Fibroblast of villous mesenchyme (primary cell): ENCODE data around the gene PDCD10. TPM values are rescaled to one million over a fixed set of nuclear protein-coding genes. Genes with fewer than 3 reads are reported as not detected.

Experiments
- DNase-seq: peaks from one replicate; pipeline ENCODE4 v3.0.0-alpha.2; 2010; ENCODE audit warnings: low read depth
- H3K4me3 ChIP-seq: 2 replicates; pipeline ENCODE4 v1.5.1; 2011; ENCODE audit warnings: low read depth, mild to moderate bottlenecking, low read length
- total RNA-seq: library from RNA; depleted of rRNA; stranded (reverse); fragments of >200 nt; gene quantifications from 2 replicates; pipeline ENCODE4 v1.2.3, GENCODE V29; 2012
- TF ChIP-seq, protein P1 (sequence below): IDR thresholded peaks from 2 replicates; pipeline ENCODE4 v1.5.1; 2012; ENCODE audit warnings: low read depth, mild to moderate bottlenecking, low read length; ENCODE audit not compliant: insufficient read depth

PDCD10 gene
- total RNA-seq, 1 donor: 79.9 TPM

DNA sequence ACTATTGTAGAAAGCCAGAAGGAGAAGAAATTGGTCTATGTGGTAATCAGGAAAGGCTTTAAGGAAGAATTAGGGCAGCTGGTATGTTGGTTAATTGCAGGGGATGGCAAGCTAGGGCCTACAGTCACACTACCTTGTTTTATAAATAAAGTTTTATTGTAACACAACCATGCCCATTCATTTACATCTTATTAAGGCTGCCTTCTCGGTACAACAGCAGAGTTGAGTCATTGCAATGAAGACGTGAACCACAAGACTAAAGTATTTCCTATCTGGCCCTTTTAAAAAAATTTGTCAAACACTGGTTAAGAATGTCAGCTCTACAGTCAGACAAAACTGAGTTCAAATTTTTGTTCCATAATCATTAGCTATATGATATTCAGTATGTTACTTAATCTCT is 9.1 kb upstream of the PDCD10 start:
- TF ChIP-seq, protein P1, sequence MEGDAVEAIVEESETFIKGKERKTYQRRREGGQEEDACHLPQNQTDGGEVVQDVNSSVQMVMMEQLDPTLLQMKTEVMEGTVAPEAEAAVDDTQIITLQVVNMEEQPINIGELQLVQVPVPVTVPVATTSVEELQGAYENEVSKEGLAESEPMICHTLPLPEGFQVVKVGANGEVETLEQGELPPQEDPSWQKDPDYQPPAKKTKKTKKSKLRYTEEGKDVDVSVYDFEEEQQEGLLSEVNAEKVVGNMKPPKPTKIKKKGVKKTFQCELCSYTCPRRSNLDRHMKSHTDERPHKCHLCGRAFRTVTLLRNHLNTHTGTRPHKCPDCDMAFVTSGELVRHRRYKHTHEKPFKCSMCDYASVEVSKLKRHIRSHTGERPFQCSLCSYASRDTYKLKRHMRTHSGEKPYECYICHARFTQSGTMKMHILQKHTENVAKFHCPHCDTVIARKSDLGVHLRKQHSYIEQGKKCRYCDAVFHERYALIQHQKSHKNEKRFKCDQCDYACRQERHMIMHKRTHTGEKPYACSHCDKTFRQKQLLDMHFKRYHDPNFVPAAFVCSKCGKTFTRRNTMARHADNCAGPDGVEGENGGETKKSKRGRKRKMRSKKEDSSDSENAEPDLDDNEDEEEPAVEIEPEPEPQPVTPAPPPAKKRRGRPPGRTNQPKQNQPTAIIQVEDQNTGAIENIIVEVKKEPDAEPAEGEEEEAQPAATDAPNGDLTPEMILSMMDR: no peak
- H3K4me3 ChIP-seq: no peak overlapping the region
- no peak for DNase-seq

DNA sequence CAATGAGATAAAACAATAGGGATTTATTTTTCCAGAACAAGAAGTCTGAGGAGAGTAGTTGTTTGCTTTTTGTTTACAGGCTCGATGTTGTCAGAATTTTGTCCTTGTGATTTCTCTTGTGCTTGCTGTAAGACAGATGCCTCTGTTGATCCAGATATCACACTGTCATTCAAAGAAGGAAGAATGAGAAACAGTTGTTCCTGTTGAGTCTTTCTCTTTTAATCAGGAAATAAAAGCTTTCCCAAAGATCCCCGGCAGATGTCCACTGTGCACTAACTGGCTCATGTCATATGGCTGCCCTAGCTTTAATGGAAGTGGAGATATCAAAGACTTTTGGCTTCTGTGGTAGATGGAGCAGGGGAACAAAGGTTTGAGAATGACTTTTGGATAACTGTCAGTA is 7.6 kb upstream of the PDCD10 start:
- TF ChIP-seq, protein P1: no peak
- no peak overlapping the region for H3K4me3 ChIP-seq
- DNase-seq: no peak

DNA sequence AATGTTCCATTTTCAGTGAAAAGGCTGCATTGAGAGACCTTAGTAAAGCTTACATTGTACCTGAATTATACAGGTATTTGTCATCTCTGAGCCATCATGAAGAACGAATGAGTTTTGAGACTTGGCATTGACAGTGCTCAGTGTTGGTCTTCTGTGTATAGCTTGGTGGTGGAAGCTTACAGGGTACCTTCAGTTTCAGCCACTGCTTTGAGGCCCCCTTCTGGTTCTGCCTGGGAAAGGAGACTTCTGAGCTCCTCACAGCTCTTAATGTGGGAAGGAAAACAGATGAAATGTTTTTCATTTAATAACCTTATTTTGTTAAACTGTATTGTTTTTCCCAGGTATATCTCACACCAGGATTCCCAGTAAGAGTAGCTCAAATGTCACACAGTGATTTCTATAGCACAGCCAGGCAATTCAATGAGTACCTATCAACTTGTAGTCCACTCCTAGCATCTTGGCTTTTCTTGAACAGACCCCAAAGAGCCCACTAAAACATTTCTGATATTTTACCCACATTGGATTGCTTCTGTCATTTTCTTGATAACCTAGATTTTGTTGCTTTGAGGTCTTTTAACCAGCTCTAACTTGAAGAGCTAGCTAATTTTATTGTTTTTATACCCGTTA is 6.4 kb upstream of the PDCD10 start:
- TF ChIP-seq, protein P1: peak; percentile 69
- no peak overlapping the region for H3K4me3 ChIP-seq
- DNase-seq: peak; percentile 50

DNA sequence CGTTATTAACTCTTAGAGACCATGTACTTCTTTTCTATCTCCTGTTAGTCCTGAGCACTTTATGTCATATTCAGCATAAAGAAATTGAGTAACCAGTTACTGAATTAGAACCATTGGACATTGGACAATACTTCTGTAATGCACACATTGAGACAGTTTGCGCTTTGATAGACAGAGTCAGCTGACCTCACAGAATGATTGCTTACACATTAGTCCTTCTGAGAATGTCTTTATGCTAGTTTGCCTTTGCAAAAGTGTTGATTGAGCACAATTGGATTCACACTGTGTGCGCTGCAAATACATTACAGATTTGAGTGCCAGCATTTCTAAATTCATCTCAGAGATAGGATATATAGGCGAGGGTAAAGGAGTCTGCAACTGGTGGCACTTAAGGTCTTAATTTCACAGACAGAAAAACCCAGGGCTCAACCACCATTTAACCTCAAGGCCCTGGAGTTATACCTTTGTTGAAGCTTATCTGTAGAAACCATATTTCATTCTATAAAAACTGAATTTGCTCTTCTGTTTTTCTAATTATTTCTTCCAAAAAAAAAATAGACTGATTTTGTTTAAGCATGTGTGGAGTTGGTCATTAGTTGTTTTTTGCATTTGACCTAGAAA is 4.6 kb upstream of the PDCD10 start:
- no peak overlapping the region for H3K4me3 ChIP-seq
- TF ChIP-seq, protein P1: no peak
- DNase-seq: no peak

DNA sequence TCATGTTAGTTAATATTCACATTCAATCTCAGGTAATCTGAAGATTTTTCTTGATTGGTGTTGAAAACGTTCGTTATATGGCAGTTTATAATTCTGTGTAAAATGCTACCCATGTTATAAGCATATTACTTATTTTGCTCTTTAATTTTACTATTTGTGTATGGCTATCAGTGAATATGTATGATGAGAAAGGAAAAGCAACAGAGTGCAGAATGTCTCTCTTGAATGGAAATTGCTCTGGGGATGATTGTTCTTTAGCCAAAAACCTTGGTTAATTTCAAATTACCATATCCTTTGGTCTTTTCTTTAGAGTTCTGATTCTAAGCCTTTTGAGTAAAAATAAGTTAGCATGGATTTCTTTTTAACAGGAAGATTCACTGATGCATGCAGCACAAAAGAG is 3.3 kb upstream of the PDCD10 start:
- no peak overlapping the region for H3K4me3 ChIP-seq
- TF ChIP-seq, protein P1: no peak
- no peak for DNase-seq

DNA sequence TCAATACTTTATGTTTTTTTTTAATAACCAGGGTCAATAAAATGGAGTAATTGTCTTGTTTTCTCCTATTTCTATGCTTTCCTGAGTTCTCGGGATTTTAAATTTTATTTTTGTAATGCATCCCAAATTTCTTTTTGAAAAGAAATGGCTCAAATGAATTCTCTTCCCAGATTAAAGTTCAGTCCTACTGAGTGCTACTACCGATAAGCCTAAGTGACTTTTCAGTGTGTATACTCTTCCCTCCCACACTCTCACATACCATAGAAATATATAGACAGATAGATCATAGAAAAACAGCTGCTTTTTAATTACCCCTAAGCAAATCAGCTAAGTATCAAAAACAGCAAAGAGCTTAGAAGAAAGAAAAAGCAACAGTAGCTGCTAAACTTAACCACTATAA is 2.3 kb upstream of the PDCD10 start:
- DNase-seq: no peak
- TF ChIP-seq, protein P1: no peak

DNA sequence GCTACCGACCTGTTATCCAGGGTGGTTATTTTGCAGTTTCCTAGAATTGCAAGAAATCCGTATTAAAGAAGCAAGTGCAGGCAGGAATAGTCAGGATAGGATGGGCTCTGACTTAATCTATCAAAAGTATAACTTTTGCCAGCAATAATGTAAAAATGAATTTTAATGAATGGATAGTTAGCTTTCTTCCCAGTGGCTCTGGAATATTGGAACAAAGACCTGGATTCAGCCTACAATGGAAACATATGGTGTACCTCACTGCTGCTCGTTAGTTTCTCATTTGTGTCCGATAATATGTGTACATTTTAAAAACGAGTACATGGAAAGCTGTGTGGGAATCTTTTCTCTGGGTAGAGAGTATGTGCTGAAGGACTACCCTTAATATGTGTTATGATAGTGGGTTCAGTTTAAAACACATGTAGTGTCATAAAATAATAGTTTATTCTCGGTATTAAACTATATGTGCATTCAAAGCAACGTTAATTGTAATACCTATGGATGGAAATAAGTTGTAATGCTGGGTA is 1.6 kb upstream of the PDCD10 start:
- DNase-seq: no peak
- H3K4me3 ChIP-seq: no peak overlapping the region
- TF ChIP-seq, protein P1: no peak

More for the DNA sequence above, 2.3 kb upstream of the PDCD10 start:
- no peak overlapping the region for H3K4me3 ChIP-seq
